GM11168 (cell line): ENCODE results near the gene ADAMTSL3.

Experiments
- in situ Hi-C: fragments of 300-500 bp; cut with MboI; formaldehyde crosslinking; loops from one replicate; pipeline ENCODE4 v1.12.0; 2022; ENCODE audit warnings: low sequenced_read_pairs; ENCODE audit not compliant: unreplicated experiment

ADAMTSL3 gene

GRCh38 chr15:83655237-83655616 is 1.3 kb downstream of the ADAMTSL3 start:
- in situ Hi-C loops = no loop called here

- in situ Hi-C loops = no loop called here
These were observed 2.3 kb downstream of the ADAMTSL3 start for GRCh38 chr15:83656192-83656591.

GRCh38 chr15:83656943-83657528 is 3.1 kb downstream of the ADAMTSL3 start:
- in situ Hi-C loops = no loop called here

- in situ Hi-C loops = no loop called here
These were observed 3.6 kb downstream of the ADAMTSL3 start for GRCh38 chr15:83657549-83657948.

GRCh38 chr15:83658430-83659416 is 4.8 kb downstream of the ADAMTSL3 start:
- in situ Hi-C loops = no loop called here

GRCh38 chr15:83659417-83659812 is 5.5 kb downstream of the ADAMTSL3 start:
- in situ Hi-C loops = no loop called here

- in situ Hi-C loops = no loop called here
These were observed 11.6 kb downstream of the ADAMTSL3 start for GRCh38 chr15:83665480-83665879.

- in situ Hi-C loops = no loop called here
These were observed 16.8 kb downstream of the ADAMTSL3 start for GRCh38 chr15:83670672-83671229.

GRCh38 chr15:83671603-83672002 is 17.7 kb downstream of the ADAMTSL3 start:
- in situ Hi-C loops = no loop called here

GRCh38 chr15:83673385-83673784 is 19.5 kb downstream of the ADAMTSL3 start:
- in situ Hi-C loops = no loop called here

GRCh38 chr15:83682476-83683088 is 28.7 kb downstream of the ADAMTSL3 start:
- in situ Hi-C loops = no loop called here

- in situ Hi-C loops = no loop called here
These were observed 32.0 kb downstream of the ADAMTSL3 start for GRCh38 chr15:83685916-83686332.

GRCh38 chr15:83688201-83688600 is 34.3 kb downstream of the ADAMTSL3 start:
- in situ Hi-C loops = no loop called here

GRCh38 chr15:83690676-83691075 is 36.8 kb downstream of the ADAMTSL3 start:
- in situ Hi-C loops = no loop called here

GRCh38 chr15:83692746-83693581 is 39.0 kb downstream of the ADAMTSL3 start:
- in situ Hi-C loops = no loop called here

- in situ Hi-C loops = no loop called here
These were observed 40.1 kb downstream of the ADAMTSL3 start for GRCh38 chr15:83694015-83694414.

- in situ Hi-C loops = no loop called here
These were observed 40.6 kb downstream of the ADAMTSL3 start for GRCh38 chr15:83694536-83694935.

GRCh38 chr15:83695246-83695645 is 41.3 kb downstream of the ADAMTSL3 start:
- in situ Hi-C loops = no loop called here

- in situ Hi-C loops = no loop called here
These were observed 42.0 kb downstream of the ADAMTSL3 start for GRCh38 chr15:83695901-83696425.

GRCh38 chr15:83697716-83698115 is 43.8 kb downstream of the ADAMTSL3 start:
- in situ Hi-C loops = no loop called here
